GM21526 (cell line): ENCODE measurements around the gene DCN.

Experiments used
- ATAC-seq: cut with Tn5 transposase; IDR thresholded peaks from one replicate; pipeline ENCODE4 v1.9.1; 2021; ENCODE audit warnings: moderate library complexity; ENCODE audit not compliant: unreplicated experiment, low FRiP score

Gene DCN

GRCh38 chr12:91188778-91189177 lies 6.2 kb upstream of the DCN start:
- ATAC-seq = no peak

DNA sequence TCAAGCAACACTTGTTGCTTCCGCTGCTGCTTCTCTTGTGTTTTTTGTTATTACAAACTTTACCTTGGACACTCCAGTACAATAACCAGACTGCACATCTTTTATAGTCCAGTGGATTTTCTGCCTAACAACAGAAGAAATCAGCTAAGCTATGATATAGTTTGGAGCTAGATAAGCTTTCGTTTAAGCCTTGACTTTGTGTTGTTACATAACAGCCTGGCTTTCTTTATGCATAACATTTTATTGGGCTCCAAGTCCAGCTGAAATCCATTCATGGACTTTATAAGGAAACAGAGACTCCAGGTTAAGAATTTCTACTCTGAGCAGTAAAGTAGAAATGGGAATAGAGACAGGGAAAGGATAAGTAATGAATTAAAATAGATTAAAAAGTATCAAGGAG lies 3.5 kb upstream of the DCN start:
- no peak for ATAC-seq

GRCh38 chr12:91185421-91185820 lies 2.8 kb upstream of the DCN start:
- no peak for ATAC-seq

- no peak for ATAC-seq
These were observed 934 bp upstream of the DCN start for GRCh38 chr12:91183551-91183950.

DNA sequence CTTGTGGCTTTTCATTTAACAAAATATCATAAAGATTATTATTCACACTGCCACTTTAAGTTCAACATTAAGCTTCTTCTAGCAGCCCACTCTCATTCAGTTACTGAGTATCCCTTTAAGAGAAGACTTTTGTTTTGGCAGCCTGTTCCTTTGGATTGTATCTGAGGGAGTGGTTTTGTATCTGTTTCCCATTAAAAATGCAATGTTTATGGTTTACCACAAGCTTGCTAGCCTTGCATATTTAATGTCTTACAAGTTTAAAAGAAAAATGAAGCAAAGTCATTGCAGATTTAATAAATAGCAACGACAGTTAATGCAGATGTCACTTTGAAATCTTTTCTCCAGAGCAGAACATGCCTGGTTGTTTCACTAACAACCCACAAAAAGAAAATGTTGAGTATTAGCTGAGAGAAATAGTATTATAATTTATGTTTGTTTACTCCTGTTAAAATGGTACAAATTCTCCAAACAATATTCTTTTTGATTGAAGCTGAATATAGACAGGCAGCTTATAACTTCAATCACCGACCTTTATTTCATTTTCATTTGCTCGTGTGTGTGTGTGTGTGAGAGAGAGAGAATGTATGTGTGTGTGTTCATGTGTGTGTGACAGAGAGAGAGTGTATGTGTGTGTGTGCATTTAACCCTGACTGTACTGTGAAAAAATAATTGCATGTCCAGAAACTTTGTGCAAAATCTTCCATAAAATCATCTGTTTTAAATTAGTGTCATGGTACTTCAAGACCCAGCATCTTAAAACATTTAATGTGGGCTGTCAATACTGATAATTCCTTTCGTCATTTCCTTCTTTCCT lies 1.8 kb downstream of the DCN start:
- no peak for ATAC-seq

DNA sequence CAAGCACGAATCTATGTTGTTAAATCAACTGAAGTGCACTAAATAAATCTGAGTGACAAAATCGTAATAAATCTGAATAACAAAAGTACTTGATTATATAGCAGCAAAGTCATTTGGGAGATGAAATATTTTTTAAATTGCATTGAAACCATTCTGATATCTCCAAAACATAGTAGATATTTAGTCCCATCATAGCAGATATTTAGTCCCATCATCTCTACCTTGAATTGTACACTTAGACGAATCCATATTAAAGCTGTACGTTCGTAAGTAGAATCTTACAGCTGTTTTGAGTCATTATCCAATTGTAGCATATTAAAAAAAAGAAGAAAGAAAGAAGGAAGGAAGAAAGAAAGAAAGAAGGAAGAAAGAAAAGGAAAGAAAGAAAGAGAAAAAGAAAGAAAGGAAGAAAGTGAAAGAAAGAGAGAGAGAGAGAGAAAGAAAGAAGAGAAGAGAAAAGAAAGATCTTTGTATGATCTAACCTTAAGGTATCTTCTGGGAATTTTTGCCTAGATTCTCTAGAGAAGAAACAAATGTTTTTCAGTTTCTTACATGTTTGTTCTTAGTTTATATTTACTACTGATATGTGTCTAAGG lies 2.6 kb downstream of the DCN start:
- ATAC-seq = no peak

- no peak for ATAC-seq
These were observed 3.3 kb downstream of the DCN start for GRCh38 chr12:91179315-91179714.

- no peak for ATAC-seq
These were observed 3.8 kb downstream of the DCN start for GRCh38 chr12:91178781-91179180.

DNA sequence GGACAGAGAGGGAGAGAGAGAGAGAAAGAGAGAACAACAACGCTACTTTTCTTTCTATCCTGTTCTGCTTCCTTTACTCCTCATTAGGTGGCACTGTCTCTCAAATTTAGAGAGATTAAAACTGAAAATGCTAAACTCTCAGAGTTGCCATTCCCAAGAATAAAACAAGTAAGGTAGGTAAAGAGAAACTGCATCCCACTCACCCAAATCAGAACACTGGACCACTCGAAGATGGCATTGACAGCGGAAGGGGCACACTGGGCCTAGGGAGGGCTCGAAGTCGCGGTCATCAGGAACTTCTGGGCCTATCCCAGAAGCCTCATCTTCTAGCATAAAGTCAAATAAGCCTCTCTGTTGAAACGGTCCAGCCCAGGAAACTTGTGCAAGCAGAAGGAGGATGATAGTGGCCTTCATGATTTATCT lies 4.5 kb downstream of the DCN start:
- ATAC-seq = no peak

DNA sequence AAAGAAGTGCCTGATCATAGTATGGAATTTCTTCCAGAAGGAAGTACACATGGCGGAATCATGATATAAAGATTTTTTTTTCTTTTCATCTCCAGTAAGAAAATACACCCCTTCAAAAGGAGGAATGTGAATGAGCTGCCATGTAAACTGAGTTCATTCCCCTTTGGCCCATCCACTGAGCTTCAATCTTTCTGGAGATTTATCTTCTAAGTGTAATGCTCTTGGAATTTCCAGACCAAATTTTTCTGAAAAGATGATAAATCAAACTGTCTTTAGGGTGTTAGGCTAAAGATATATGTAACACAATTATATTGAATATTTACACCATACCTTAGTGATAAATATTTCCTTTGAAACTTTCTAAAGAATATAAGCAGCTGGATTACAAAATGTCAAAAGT lies 5.2 kb downstream of the DCN start:
- no peak for ATAC-seq

DNA sequence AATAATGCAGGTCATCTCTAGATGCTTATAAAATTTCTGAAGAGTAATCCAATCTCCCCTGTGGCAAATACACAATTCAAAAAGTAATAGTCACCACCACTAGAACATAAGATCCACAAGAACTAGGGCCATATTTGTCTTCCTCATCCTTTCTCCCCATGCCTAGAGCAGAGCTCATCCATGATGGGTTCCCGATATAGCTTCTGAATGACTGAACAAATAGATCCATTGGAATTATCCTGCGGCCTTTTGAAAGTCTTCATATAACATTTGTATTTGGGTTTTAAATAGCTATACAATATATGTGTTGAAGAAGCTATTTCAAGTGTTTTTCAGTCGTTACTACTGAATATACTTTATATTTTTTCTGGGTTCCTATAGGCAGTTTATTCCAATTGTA lies 5.7 kb downstream of the DCN start:
- ATAC-seq = no peak

DNA sequence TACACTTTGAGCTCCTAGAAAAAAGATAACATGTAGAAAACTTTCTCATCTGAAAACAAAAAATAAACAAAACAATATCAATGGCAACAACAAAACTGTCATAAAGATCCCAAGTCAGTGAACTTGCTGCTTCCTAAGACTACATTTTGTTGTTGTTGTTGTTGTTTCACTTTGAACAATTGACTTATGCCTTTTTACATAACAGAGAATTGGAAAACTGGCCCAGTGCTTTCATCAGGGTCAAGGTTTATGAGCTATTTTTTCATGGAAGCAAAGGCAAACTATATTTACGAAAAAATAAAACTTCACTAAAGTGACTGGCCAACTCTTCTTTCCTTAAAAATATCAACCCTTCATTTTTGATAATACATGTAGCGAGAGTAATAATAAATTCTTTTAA lies 6.3 kb downstream of the DCN start:
- ATAC-seq = no peak

GRCh38 chr12:91173124-91173523 lies 9.5 kb downstream of the DCN start:
- ATAC-seq = no peak

GRCh38 chr12:91172096-91172495 lies 10.5 kb downstream of the DCN start:
- no peak for ATAC-seq

DNA sequence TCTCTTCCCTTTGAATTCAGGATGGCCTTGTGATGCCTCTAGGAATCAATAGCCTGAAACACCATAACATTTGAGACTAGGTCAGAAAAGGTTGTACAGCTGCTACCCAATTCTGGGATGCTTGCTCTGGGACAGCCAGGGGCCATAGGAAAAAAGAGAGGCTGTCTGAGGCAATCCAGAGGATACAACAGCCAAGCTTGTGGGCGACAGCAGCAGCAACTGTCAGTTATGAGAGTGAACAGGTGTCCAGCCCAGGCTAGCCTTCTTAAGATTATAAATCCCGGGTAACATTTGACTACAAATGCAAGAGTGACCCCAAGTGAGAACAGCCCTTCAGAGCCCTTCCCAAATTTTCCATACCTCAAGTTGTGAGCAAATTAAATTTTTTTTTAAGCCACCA lies 11.1 kb downstream of the DCN start:
- ATAC-seq = no peak

- no peak for ATAC-seq
These were observed 19.5 kb downstream of the DCN start for GRCh38 chr12:91163116-91163515.

DNA sequence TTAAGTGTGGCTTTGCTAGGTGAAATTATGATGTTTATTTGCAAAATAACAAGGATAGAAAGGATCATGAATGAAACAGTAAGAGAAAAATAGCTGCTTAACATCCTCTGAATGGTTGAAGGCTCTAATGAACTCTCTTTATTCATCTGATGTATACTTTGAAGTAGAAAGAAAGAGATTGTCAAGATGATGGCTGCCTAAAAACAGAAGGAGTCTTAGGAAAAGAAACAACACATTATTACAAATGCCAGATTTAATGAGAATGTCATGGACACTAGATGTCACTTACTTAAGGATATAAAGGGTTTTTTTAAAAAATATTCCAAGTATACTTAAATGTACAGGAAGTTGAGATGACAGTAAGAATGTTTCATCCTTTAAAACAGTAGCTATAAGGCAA lies 21.6 kb downstream of the DCN start:
- ATAC-seq = no peak

- ATAC-seq = no peak
These were observed 26.6 kb downstream of the DCN start for GRCh38 chr12:91155990-91156389.

DNA sequence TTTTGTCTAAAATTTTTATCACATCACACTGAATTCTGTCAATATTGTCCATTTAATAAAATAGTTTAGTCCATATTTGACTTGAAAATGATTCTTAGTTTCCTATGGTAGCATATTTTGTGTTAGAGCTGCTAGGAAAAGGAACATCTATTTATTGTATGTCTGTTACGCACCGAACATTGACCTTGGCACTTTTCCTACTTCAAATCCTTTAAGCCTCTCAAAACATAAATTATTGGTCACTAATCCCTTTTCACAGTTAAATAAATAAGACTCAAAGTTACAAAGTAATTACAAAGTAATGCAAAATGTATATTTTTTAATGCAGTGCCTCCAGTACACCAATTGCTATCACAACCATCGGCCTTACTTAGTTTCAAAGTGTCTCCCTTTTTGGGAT lies 28.5 kb downstream of the DCN start:
- ATAC-seq = no peak

- ATAC-seq = no peak
These were observed 38.6 kb downstream of the DCN start for GRCh38 chr12:91144053-91144452.

GRCh38 chr12:91143206-91143605 lies 39.4 kb downstream of the DCN start:
- ATAC-seq = no peak

DNA sequence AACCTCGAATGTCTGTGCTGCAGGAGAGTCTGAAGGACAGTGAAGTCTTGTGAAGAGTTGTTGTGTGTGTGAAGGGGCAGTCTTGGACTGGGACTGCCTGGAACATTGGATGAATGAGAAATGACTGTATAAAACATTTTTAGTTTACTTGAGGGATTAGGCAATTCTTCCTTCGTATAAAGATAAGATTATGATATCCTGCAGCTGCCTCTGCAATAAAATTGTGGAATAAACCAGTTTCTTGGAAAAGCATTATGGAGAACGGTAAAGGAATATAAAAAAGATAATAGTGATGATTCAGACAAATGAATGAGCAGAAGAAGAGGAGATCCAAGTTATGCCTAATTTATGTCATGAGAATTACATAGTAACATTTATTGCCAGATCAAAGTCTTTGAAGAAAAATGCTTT lies 40.4 kb downstream of the DCN start:
- ATAC-seq = no peak
